ENCODE data around the gene BAIAP2L2. TPM values are rescaled to one million over a fixed set of nuclear protein-coding genes. Genes with fewer than 3 reads are reported as not detected.
A peak's percentile ranks its signal among the peaks of the same experiment; 100 is the strongest.

BAIAP2L2 gene
- total RNA-seq, 4 donors from 2014 or later = 0.58 TPM; not detected in 3

DNA sequence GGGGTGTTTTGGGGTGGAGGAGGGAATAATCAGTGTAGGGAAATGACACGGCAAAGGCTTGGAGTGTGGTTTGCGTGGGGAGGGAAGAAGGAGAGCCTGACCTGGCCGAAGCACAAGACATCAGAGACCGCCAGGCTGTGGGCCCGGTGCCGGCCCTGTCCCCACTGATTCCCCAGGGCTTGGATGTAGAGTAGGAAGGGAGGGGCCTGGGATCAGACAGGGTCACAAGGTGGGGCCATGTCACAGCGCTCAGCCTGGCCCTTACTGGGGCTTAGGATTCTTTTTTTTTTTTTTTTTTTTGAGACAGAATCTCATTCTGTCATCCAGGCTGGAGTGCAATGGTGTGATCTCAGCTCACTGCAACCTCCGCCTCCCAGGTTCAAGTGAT lies 43.5 kb downstream of the BAIAP2L2 start:
- no peaks in the 10 kb centered on the region for H3K9me3 ChIP-seq
- peak overlapping the region in 1 of 4 donors; percentile 78 for H3K27ac ChIP-seq
- peaks cover 0 to 97% of the 10 kb centered on the region in 2 donors for H3K36me3 ChIP-seq
- H3K4me3 ChIP-seq = no peak overlapping the region
- 58 to 86% methylated on average over 4 to 5 of the region's 8 CpGs for WGBS, 2 donors (ENCODE audit: low coverage in 1 of 2)
- H3K27me3 ChIP-seq = no peaks in the 10 kb centered on the region
- ATAC-seq = no peak
- H3K4me1 ChIP-seq = peaks cover 0 to 59% (median 18%) of the 10 kb centered on the region in 3 donors
- TF ChIP-seq EP300 (IDR thresholded peaks at IDR 0.05) = no peak
- TF ChIP-seq POLR2AphosphoS5 (IDR thresholded peaks at IDR 0.05) = no peak
- TF ChIP-seq POLR2A (IDR thresholded peaks at IDR 0.05) = no peak
- TF ChIP-seq, protein P1, sequence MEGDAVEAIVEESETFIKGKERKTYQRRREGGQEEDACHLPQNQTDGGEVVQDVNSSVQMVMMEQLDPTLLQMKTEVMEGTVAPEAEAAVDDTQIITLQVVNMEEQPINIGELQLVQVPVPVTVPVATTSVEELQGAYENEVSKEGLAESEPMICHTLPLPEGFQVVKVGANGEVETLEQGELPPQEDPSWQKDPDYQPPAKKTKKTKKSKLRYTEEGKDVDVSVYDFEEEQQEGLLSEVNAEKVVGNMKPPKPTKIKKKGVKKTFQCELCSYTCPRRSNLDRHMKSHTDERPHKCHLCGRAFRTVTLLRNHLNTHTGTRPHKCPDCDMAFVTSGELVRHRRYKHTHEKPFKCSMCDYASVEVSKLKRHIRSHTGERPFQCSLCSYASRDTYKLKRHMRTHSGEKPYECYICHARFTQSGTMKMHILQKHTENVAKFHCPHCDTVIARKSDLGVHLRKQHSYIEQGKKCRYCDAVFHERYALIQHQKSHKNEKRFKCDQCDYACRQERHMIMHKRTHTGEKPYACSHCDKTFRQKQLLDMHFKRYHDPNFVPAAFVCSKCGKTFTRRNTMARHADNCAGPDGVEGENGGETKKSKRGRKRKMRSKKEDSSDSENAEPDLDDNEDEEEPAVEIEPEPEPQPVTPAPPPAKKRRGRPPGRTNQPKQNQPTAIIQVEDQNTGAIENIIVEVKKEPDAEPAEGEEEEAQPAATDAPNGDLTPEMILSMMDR (IDR thresholded peaks at IDR 0.05) = no peak

DNA sequence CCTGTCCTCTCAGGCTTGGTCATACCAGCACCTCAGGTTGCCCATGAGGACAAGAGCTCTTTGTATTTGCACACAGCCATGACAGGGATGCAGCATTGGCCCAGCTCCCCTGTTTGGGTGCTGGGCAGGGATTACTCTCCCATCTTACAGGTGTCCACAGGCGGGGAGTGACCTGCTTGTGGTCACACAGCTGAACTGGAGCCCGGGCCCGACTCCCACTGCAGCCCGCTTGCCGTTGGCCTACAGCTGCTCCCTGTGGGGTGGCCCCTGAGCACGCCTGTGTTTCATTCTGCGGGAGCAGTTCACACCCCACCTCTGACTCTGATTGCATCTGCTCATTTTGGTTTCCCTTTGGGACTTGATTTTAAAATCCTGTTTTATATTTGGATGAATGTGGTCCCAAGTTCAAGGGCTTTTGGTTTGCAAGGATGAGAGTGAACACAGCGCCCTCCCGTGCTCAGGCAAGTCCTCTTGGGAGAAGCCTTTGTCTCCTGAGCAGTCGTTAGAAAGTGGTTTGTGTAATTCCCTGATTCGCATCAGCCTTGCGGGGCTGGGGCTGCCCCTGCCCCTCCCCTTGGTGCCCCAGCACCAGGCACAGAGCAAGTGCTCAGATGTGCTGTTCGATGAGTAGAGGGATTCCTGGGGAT lies 44.0 kb downstream of the BAIAP2L2 start:
- Histone ChIP-seq H3K36me3 (peaks cover 0 to 95% of the 10 kb centered on the region in 2 donors), H3K27me3 (no peaks in the 10 kb centered on the region), H3K4me1 (peaks cover 0 to 59% (median 18%) of the 10 kb centered on the region in 3 donors), H3K9me3 (no peaks in the 10 kb centered on the region), H3K27ac (peak overlapping the region in 1 of 4 donors; percentile 78), H3K4me3 (no peak overlapping the region)
- WGBS, 2 donors (ENCODE audit: low coverage in 1 of 2) = 89% methylated on average over 5 of the region's 13 CpGs; no CpG with 5 or more reads in 1 of the 2 donors
- ATAC-seq = no peak
- TF ChIP-seq POLR2A (IDR thresholded peaks at IDR 0.05) = no peak
- TF ChIP-seq POLR2AphosphoS5 (IDR thresholded peaks at IDR 0.05) = no peak
- TF ChIP-seq, protein P1 (IDR thresholded peaks at IDR 0.05) = no peak
- no peak for TF ChIP-seq EP300 (IDR thresholded peaks at IDR 0.05)

DNA sequence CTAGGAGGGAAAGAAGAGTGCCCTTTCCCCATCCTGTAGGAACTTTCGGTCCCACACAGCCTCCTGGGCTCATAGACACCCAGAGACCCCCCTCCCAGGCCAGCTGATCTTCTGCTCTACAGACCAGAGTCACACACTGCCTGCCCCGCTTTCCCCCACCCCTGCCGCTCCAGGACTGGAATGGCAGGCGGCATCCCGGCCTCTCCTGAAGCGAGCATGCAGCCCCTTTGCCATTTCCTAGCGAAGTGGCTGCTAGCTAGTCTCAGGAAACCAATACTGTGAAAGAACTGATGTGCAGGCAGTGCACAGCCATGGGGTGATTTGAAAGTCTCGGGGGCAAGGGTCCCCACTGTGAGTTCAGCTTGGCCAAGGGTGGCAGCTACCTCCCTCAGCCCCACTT lies 44.9 kb downstream of the BAIAP2L2 start:
- no peak overlapping the region for H3K4me3 ChIP-seq
- no peaks in the 10 kb centered on the region for H3K9me3 ChIP-seq
- H3K27ac ChIP-seq = no peak overlapping the region
- no peaks in the 10 kb centered on the region for H3K27me3 ChIP-seq
- peaks cover 0 to 52% (median 18%) of the 10 kb centered on the region in 3 donors for H3K4me1 ChIP-seq
- H3K36me3 ChIP-seq = peaks cover 0 to 95% of the 10 kb centered on the region in 2 donors
- ATAC-seq = no peak
- TF ChIP-seq, protein P1 (IDR thresholded peaks at IDR 0.05) = no peak
- no peak for TF ChIP-seq POLR2AphosphoS5 (IDR thresholded peaks at IDR 0.05)
- TF ChIP-seq POLR2A (IDR thresholded peaks at IDR 0.05) = no peak
- TF ChIP-seq EP300 (IDR thresholded peaks at IDR 0.05) = no peak
- WGBS, 2 donors (ENCODE audit: low coverage in 1 of 2) = 100% methylated on average over 1 of the region's 8 CpGs; no CpG with 5 or more reads in 1 of the 2 donors

DNA sequence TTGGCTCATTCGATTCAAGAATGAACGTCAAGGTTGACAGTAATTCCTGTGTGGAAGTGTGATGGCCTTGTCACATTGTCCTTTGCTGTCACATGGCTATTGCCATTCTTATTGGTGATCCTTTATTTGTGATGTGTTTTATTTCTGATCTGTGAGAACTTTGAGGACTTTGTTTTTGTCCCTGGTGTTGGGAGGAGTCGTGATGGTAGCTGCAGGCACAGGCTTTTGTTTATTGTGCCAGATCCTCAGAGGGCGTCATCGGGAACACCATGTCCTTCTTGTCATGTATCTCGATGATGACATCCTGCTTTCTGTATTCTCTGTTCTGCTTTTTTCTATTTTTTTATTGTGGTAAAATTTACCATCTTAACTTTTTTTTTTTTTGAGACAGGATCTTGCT lies 47.7 kb downstream of the BAIAP2L2 start:
- Histone ChIP-seq H3K36me3 (peaks cover 0 to 88% of the 10 kb centered on the region in 2 donors), H3K4me3 (no peak overlapping the region), H3K9me3 (no peaks in the 10 kb centered on the region), H3K4me1 (peaks cover 0 to 30% (median under 1%) of the 10 kb centered on the region in 3 donors), H3K27ac (peak overlapping the region in 3 of 4 donors; percentile 46 to 72 (median 71)), H3K27me3 (no peaks in the 10 kb centered on the region)
- 56 to 69% methylated on average over 4 to 6 of the region's 6 CpGs for WGBS, 2 donors (ENCODE audit: low coverage in 1 of 2)
- TF ChIP-seq, protein P1 (IDR thresholded peaks at IDR 0.05) = no peak
- TF ChIP-seq EP300 (IDR thresholded peaks at IDR 0.05) (no peak), POLR2A (IDR thresholded peaks at IDR 0.05) (no peak), POLR2AphosphoS5 (IDR thresholded peaks at IDR 0.05) (peak; percentile 32)
- peak; percentile 59 for ATAC-seq
